ENCODE results near the gene B3GNT9.

GRCh38 chr16:67105881-67106280, 44.9 kb downstream of the B3GNT9 start:
- no peak for TF ChIP-seq POLR2AphosphoS5 (IDR thresholded peaks at IDR 0.05)
- no peak for TF ChIP-seq EZH2 (IDR thresholded peaks at IDR 0.05; ENCODE audit: borderline replicate concordance, insufficient read depth, low read length, poor library complexity, severe bottlenecking)
- TF ChIP-seq, protein P1, sequence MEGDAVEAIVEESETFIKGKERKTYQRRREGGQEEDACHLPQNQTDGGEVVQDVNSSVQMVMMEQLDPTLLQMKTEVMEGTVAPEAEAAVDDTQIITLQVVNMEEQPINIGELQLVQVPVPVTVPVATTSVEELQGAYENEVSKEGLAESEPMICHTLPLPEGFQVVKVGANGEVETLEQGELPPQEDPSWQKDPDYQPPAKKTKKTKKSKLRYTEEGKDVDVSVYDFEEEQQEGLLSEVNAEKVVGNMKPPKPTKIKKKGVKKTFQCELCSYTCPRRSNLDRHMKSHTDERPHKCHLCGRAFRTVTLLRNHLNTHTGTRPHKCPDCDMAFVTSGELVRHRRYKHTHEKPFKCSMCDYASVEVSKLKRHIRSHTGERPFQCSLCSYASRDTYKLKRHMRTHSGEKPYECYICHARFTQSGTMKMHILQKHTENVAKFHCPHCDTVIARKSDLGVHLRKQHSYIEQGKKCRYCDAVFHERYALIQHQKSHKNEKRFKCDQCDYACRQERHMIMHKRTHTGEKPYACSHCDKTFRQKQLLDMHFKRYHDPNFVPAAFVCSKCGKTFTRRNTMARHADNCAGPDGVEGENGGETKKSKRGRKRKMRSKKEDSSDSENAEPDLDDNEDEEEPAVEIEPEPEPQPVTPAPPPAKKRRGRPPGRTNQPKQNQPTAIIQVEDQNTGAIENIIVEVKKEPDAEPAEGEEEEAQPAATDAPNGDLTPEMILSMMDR (IDR thresholded peaks at IDR 0.05; ENCODE audit: poor library complexity, severe bottlenecking) = no peak
- TF ChIP-seq EP300 (conservative IDR thresholded peaks at IDR 0.05; ENCODE audit: poor library complexity, severe bottlenecking) = no peak
- TF ChIP-seq REST (IDR thresholded peaks at IDR 0.05; ENCODE audit: borderline replicate concordance) = no peak
- no peak for TF ChIP-seq MXI1 (conservative IDR thresholded peaks at IDR 0.05; ENCODE audit: poor library complexity, severe bottlenecking)
- no peak for TF ChIP-seq TAF1 (IDR thresholded peaks at IDR 0.05; ENCODE audit: low read depth)

Measured in neural cell (in vitro differentiated cells).